ENCODE results near the gene RILPL2. TPM values are rescaled to one million over a fixed set of nuclear protein-coding genes. Genes with fewer than 3 reads are reported as not detected.
"Not testable (repeated sequence)": the region's sequence is repeated elsewhere in the genome, so short reads cannot be mapped to it uniquely, and the experiment has no call there.

RILPL2 gene
- total and polyA plus RNA-seq, 10 donors: 10.8 to 18.0 (median 13.5) TPM

GRCh38 chr12:123388951-123389559, 47.4 kb downstream of the RILPL2 start:
- peaks cover 22 to 88% (median 62%) of the 10 kb centered on the region in 6 donors for H3K4me1 ChIP-seq
- peaks cover 0 to 38% (median 30%) of the 10 kb centered on the region in 6 donors for H3K36me3 ChIP-seq
- no peaks in the 10 kb centered on the region for H3K9me3 ChIP-seq
- intact Hi-C loops (cut with DNase I; ENCODE audit: low total_unique reads): no loop called here
- DNase-seq: no peak
- peak overlapping the region in 7 of 8 donors; percentile 80 to 96 (median 91) for H3K27ac ChIP-seq
- TF ChIP-seq CTCF (IDR thresholded peaks at IDR 0.05 in 8 of 11, conservative IDR thresholded peaks at IDR 0.05 in 3 of 11) (no peak), POLR2AphosphoS5 (IDR thresholded peaks at IDR 0.05) (peak in 1 of 3 donors; percentile 58), POLR2A (IDR thresholded peaks at IDR 0.05) (peak in 1 of 3 donors; percentile 30)
- peak overlapping the region; percentile 51 to 87 (median 66) for H3K4me3 ChIP-seq
- WGBS, 5 donors: 0 to 1% (median 0%) methylated on average over 5 to 100 of the region's 102 CpGs; no CpG with 5 or more reads in 1 of the 5 donors
- no peaks in the 10 kb centered on the region for H3K27me3 ChIP-seq (replicated peaks in 1 of 7)

GRCh38 chr12:123388177-123388950, 48.1 kb downstream of the RILPL2 start:
- peak in 5 of 11 experiments; percentile 33 to 52 (median 45) for TF ChIP-seq CTCF (IDR thresholded peaks at IDR 0.05 in 8 of 11, conservative IDR thresholded peaks at IDR 0.05 in 3 of 11)
- peak in 1 of 3 donors; percentile 28 for TF ChIP-seq POLR2A (IDR thresholded peaks at IDR 0.05)
- peak; percentile 37 to 75 (median 75) for TF ChIP-seq POLR2AphosphoS5 (IDR thresholded peaks at IDR 0.05)
- peak; percentile 95 for DNase-seq
- WGBS, 5 donors: 0 to 1% (median 0%) methylated on average over 16 to 52 of the region's 52 CpGs
- H3K27me3 ChIP-seq (replicated peaks in 1 of 7): no peaks in the 10 kb centered on the region
- peaks cover 22 to 85% (median 65%) of the 10 kb centered on the region in 6 donors for H3K4me1 ChIP-seq
- intact Hi-C loops (cut with DNase I; ENCODE audit: low total_unique reads): no loop called here
- H3K4me3 ChIP-seq: peak overlapping the region; percentile 50 to 87 (median 63)
- peak overlapping the region; percentile 89 to 96 (median 93) for H3K27ac ChIP-seq
- no peaks in the 10 kb centered on the region for H3K9me3 ChIP-seq
- H3K36me3 ChIP-seq: peaks cover 0 to 31% (median 23%) of the 10 kb centered on the region in 6 donors

DNA sequence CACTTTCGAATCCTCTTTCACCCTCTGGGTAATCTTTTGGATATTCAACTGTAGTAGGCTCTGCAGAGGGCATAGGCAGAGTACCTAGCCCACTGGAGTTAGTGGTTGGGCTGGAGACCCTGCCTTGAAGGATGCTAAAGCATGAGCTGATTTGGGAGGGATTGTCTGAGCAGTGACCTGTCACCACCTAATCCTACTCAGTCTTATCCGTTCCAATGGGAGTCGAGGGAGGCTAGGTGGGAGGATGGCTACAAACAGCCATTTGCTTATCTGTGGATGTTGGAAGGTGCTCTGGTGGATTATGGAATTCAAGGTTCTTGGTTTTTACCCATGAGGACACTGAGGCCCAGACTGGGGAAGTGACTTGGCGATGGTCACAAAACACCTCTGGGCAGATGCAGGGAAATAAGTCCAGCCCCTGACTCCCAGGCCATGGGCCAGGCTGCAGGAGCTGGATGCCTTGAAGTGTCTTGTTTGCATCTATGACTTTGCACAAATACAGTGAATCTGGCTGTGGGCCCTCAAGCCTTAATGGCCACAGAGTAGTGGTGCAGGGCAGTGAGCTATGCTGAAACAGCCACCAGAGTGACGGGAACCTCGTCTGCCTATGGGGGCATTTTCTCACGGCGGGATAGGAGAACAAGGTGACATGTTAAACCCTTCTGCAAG, 48.8 kb downstream of the RILPL2 start:
- WGBS, 5 donors: 46 to 63% (median 57%) methylated on average over 7 to 8 of the region's 8 CpGs
- TF ChIP-seq POLR2AphosphoS5 (IDR thresholded peaks at IDR 0.05) (no peak), CTCF (IDR thresholded peaks at IDR 0.05 in 8 of 11, conservative IDR thresholded peaks at IDR 0.05 in 3 of 11) (no peak), POLR2A (IDR thresholded peaks at IDR 0.05) (no peak)
- no peak for DNase-seq
- Histone ChIP-seq H3K9me3 (no peaks in the 10 kb centered on the region), H3K4me1 (peaks cover 22 to 82% (median 66%) of the 10 kb centered on the region in 6 donors), H3K27me3 (replicated peaks in 1 of 7) (no peaks in the 10 kb centered on the region), H3K27ac (peak overlapping the region; percentile 89 to 96 (median 93)), H3K4me3 (peak overlapping the region in 6 of 8 donors; percentile 50 to 87 (median 63)), H3K36me3 (peaks cover 0 to 24% (median 17%) of the 10 kb centered on the region in 6 donors)
- intact Hi-C loops (cut with DNase I; ENCODE audit: low total_unique reads): no loop called here

GRCh38 chr12:123385536-123385935, 50.9 kb downstream of the RILPL2 start:
- H3K9me3 ChIP-seq; H3K36me3 ChIP-seq; H3K4me3 ChIP-seq; H3K27ac ChIP-seq; H3K27me3 ChIP-seq (replicated peaks in 1 of 7); intact Hi-C loops (cut with DNase I; ENCODE audit: low total_unique reads); DNase-seq: not testable (repeated sequence)
- H3K4me1 ChIP-seq: peaks cover 15 to 61% (median 46%) of the 10 kb centered on the region in 6 donors
- WGBS, 5 donors: 89 to 98% (median 92%) methylated on average over 9 of the region's 9 CpGs

Measured in spleen (tissue), 11 donors.